ENCODE data around the gene AP3M1.

- TF ChIP-seq, protein P1, sequence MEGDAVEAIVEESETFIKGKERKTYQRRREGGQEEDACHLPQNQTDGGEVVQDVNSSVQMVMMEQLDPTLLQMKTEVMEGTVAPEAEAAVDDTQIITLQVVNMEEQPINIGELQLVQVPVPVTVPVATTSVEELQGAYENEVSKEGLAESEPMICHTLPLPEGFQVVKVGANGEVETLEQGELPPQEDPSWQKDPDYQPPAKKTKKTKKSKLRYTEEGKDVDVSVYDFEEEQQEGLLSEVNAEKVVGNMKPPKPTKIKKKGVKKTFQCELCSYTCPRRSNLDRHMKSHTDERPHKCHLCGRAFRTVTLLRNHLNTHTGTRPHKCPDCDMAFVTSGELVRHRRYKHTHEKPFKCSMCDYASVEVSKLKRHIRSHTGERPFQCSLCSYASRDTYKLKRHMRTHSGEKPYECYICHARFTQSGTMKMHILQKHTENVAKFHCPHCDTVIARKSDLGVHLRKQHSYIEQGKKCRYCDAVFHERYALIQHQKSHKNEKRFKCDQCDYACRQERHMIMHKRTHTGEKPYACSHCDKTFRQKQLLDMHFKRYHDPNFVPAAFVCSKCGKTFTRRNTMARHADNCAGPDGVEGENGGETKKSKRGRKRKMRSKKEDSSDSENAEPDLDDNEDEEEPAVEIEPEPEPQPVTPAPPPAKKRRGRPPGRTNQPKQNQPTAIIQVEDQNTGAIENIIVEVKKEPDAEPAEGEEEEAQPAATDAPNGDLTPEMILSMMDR (conservative IDR thresholded peaks at IDR 0.05 in 1 of 2, IDR thresholded peaks at IDR 0.05 in 1 of 2; ENCODE audit: extremely low read depth in 1 of 2, insufficient read depth in 1 of 2, low read depth in 1 of 2, low read length in 2 of 2) = no peak
- TF ChIP-seq EZH2 (IDR thresholded peaks at IDR 0.05; ENCODE audit: borderline replicate concordance, low read length) = no peak
These were observed 43.2 kb downstream of the AP3M1 start for GRCh38 chr10:74107391-74107790.

Measured in mammary epithelial cell (primary cell).